ENCODE measurements around the gene NFIX. TPM values are rescaled to one million over a fixed set of nuclear protein-coding genes. Genes with fewer than 3 reads are reported as not detected.
A peak's percentile ranks its signal among the peaks of the same experiment; 100 is the strongest.

NFIX gene
- total and polyA plus RNA-seq, 2 of the 13 experiments (the other 11 are each of a cell fraction or from before 2014, with no cell fraction given): 3.4 to 5.4 TPM

DNA sequence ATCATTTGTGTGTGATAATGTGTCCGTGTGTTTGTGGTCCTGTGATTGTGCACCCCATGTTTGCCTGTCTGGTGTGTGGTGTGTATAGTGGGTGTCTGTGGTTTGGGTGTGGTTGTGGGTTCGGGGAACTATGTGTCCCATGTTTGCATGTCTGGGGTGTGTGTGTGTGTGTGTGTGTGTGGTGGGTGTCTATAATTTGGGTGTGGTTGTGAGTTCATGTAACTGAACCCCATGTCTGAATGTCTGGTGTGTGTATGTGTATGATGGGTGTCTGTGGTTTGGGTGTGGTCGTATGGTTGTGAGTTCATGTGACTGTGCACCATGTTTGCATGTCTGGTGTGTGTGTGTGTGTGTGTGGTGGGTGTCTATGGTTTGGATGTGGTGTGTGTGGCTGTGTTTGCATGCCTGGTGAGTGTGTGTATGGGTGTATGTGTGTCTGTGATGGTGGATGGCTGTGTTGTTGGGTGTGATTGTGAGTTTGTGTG, 11.1 kb upstream of the NFIX start (continued):
- TF ChIP-seq, protein P1, sequence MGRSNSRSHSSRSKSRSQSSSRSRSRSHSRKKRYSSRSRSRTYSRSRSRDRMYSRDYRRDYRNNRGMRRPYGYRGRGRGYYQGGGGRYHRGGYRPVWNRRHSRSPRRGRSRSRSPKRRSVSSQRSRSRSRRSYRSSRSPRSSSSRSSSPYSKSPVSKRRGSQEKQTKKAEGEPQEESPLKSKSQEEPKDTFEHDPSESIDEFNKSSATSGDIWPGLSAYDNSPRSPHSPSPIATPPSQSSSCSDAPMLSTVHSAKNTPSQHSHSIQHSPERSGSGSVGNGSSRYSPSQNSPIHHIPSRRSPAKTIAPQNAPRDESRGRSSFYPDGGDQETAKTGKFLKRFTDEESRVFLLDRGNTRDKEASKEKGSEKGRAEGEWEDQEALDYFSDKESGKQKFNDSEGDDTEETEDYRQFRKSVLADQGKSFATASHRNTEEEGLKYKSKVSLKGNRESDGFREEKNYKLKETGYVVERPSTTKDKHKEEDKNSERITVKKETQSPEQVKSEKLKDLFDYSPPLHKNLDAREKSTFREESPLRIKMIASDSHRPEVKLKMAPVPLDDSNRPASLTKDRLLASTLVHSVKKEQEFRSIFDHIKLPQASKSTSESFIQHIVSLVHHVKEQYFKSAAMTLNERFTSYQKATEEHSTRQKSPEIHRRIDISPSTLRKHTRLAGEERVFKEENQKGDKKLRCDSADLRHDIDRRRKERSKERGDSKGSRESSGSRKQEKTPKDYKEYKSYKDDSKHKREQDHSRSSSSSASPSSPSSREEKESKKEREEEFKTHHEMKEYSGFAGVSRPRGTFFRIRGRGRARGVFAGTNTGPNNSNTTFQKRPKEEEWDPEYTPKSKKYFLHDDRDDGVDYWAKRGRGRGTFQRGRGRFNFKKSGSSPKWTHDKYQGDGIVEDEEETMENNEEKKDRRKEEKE (IDR thresholded peaks at IDR 0.05): no peak
- TF ChIP-seq, protein P2, sequence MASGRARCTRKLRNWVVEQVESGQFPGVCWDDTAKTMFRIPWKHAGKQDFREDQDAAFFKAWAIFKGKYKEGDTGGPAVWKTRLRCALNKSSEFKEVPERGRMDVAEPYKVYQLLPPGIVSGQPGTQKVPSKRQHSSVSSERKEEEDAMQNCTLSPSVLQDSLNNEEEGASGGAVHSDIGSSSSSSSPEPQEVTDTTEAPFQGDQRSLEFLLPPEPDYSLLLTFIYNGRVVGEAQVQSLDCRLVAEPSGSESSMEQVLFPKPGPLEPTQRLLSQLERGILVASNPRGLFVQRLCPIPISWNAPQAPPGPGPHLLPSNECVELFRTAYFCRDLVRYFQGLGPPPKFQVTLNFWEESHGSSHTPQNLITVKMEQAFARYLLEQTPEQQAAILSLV (CRISPR knock-in tag; IDR thresholded peaks at IDR 0.05; ENCODE audit: borderline replicate concordance): no peak
- TF ChIP-seq, protein P3, sequence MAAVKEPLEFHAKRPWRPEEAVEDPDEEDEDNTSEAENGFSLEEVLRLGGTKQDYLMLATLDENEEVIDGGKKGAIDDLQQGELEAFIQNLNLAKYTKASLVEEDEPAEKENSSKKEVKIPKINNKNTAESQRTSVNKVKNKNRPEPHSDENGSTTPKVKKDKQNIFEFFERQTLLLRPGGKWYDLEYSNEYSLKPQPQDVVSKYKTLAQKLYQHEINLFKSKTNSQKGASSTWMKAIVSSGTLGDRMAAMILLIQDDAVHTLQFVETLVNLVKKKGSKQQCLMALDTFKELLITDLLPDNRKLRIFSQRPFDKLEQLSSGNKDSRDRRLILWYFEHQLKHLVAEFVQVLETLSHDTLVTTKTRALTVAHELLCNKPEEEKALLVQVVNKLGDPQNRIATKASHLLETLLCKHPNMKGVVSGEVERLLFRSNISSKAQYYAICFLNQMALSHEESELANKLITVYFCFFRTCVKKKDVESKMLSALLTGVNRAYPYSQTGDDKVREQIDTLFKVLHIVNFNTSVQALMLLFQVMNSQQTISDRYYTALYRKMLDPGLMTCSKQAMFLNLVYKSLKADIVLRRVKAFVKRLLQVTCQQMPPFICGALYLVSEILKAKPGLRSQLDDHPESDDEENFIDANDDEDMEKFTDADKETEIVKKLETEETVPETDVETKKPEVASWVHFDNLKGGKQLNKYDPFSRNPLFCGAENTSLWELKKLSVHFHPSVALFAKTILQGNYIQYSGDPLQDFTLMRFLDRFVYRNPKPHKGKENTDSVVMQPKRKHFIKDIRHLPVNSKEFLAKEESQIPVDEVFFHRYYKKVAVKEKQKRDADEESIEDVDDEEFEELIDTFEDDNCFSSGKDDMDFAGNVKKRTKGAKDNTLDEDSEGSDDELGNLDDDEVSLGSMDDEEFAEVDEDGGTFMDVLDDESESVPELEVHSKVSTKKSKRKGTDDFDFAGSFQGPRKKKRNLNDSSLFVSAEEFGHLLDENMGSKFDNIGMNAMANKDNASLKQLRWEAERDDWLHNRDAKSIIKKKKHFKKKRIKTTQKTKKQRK (IDR thresholded peaks at IDR 0.05; ENCODE audit: low read length): no peak
- TF ChIP-seq ZNF619 (CRISPR knock-in tag; IDR thresholded peaks at IDR 0.05) (0 out of 2 replicates have a peak, but pooled peaks have one; percentile 30), ZNF788 (CRISPR knock-in tag; IDR thresholded peaks at IDR 0.05; ENCODE audit: borderline replicate concordance) (no peak), ZNF780A (CRISPR knock-in tag; IDR thresholded peaks at IDR 0.05) (0 out of 2 replicates have a peak, but pooled peaks have one; percentile 34)
